Stimulated activated naive CD8-positive, alpha-beta T cell treated with anti-CD3 and anti-CD28 coated beads, Interleukin-15, Interleukin-2, amounts not matched to agents 100 U/mL and 50 U/mL, for 24 hours (primary cell): ENCODE data around the gene UBP1.
"Not testable (repeated sequence)": the region's sequence is repeated elsewhere in the genome, so short reads cannot be mapped to it uniquely, and the experiment has no call there.

Experiments
- ATAC-seq: fragments of 150-1000 bp; cut with Tn5 transposase; one replicate; pipeline ENCODE4 v1.10.0; 2021
- DNase-seq: peaks from one replicate; pipeline ENCODE4 v3.0.0; 2021

Gene UBP1

DNA sequence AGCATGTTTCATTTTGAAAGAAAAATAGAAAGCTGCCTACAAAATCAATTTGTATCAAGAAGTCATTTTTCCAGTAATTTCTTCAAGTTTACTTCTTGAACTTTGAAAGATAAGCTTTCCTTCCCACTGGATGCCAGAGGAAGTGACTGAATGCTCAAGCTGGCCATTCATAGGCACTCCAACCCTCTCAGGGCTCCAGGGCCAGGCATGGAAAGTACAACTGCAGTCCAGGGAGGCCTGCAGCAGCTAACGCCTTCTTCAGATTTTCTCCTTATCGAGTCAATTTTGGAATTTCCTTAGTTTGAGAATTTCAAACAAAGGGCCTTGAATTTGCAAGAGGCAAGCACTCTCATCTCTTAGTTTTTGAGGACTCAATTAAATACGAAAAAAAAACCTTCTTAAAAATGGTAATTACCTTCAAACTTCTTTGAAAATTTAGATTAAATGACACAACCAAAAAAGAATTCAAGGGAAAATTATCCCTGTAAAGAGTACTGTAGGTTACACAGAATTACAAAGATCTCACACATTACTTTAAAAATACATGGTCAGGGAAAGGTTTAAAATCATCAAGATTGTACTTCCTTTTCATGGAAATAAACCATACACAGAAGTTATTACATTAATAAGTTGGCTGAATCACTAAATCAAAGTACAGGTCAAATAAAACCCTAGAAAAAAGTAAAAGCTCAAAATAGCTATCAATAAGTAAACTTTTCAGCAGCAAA lies 2.5 kb downstream of the UBP1 start:
- ATAC-seq (no peak), DNase-seq (no peak)

DNA sequence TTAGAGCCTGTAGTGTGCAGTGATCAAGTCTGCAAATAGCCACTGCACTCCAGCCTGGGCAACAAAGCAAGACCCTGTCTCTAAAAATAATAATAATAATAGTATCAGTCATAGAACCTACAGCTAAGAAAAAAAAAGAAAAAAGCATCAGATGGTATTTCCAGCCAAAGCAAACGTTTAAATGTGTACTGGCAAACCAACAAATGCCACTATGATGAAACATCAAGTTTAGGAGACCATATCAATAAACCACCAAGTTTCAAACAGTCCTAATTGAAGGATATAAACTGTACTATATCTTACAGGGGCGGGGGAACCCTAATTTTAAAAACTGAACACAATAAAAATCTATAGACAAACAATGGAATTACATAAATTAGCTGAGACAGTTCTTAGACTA lies 6.4 kb downstream of the UBP1 start:
- ATAC-seq = no peak
- no peak for DNase-seq

DNA sequence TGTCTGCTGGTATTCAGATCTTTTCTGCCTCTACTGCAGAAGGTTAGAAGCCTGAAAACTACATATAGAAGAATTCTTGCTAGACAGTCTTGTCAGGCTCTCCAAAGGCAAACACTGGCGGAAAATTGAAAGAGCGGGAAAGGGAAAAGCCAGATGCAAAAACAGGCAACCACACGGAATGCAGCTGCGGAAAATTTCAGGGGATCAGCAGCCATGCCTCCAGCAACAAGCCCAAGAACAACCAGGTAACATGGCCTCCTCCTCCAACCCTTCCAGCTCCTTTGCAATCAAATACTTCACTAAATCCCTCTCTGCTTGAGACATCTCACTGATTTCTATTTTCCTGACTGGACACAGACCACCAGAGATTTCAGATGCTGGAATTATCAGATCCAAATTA lies 9.6 kb downstream of the UBP1 start:
- ATAC-seq (no peak), DNase-seq (no peak)

DNA sequence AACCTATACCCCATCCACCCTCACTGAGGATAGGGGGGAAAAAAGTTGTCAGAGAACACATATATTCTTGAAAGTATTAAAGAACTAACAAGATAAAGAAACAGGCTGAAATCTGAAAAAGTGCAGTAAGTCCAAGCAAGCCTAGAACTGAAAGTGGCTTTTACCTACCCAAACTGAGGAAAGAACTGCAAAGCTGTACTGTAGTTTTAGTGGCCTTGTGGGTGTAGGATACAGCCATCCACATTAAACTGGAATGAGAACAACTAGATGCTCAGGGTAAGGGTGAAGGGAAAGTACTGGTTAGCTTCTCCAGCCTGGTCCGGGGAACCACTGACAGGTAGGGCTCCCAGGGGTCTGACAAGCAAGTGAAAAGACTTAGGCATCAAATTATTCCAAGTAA lies 10.1 kb downstream of the UBP1 start:
- DNase-seq (no peak), ATAC-seq (no peak)

DNA sequence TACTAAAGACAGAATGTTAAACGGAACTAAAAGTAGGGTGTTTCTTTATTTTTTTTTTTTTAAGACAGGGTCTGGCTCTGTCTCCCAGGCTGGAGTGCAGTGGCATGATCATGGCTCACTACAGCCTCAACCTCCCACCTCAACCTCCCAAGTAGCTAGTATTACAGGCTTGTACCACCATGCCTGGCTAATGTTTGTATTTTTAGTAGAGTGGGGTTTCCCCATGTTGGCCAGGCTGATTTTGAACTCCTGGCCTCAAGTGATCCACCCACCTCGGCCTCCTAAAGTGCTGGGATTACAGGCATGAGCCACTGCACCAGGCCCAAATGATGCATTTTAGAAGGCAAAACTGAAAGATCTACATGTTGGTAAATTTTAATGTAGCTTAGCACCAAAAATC lies 10.9 kb downstream of the UBP1 start:
- ATAC-seq, DNase-seq: not testable (repeated sequence)

DNA sequence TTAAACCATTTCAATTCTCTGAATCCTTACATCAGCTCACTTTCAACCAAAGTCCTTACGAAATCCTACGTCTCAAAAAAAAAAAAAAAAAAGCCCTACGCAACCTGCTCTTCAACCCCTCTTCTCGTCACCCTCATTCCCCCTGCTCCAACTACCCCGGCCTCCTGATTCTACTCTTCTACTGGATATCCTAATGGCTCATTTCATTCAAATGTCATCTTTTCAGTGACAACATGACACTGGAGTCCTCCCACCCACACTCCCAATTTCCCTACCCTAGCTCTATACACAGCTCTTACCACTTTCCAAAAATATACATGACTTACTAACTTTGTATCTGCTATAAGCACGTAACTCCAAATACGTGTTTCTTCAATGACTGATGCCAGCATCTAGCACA lies 11.5 kb downstream of the UBP1 start:
- ATAC-seq = no peak
- no peak for DNase-seq

DNA sequence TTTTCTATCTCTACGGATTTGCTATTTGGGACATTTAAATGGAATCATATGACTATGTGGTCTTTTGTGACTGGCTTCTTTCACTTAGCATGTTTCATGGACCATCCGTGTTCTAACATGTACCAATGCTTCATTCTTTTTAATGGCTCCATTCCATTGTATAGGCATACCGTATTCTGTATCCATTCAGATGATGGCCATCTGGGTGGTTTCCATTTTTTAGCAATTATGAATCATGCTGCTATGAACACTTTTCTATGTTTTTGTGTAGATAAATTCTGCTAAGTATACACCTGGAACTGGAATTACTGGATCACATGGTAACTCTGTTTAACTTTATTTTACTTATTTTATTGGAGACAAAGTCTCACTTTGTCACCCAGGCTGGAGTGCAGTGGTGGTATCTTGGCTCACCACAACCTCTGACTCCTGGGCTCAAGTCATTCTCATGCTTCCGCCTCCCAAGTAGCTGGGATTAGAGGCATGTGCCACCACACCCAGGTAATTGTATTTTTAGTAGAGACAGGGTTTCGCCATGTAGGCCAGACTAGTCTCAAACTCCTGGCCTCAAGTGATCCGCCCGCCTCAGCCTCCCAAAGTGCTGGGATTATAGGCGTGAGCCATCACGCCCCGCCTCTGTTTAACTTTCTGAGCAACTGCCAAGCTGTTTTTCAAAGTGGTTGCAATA lies 13.4 kb downstream of the UBP1 start:
- DNase-seq (no peak), ATAC-seq (no peak)

DNA sequence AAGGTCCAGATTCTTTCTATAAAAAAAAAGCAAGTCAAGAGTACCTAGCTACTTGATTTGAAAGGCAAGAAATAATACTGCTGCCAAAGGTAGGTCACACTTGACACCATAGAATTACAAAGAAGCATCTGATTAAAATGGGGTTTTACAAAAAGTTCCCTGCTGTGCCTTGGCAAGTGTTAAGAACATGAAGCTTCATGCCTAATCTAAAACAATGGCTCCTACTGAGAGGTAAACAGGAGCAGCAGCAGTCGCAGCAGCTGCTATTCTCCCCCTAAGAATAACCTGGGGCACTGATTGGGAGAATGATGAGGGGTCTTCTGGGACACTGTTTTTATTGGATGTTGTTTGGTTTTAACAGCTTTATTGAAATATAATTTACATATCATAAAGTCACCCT lies 14.1 kb downstream of the UBP1 start:
- ATAC-seq (no peak), DNase-seq (no peak)

DNA sequence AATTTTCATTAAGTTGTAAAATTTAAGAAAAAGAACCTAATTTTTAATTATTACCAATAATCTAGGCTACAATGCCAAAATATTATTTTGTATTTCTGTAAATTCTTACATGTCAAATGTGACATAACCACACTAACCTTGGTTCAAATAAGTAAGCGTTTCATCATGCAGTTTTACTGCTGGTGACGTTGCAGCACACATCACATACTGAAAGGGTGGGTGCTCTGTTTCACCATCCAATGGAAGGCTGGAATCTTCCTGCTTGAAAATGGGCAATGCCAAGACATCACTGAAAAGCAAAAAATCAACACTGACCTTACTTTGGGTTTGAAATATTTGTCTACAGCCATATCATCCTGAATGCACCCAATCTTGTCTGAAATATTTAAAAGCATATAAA lies 14.8 kb downstream of the UBP1 start:
- ATAC-seq = no peak
- DNase-seq = no peak

DNA sequence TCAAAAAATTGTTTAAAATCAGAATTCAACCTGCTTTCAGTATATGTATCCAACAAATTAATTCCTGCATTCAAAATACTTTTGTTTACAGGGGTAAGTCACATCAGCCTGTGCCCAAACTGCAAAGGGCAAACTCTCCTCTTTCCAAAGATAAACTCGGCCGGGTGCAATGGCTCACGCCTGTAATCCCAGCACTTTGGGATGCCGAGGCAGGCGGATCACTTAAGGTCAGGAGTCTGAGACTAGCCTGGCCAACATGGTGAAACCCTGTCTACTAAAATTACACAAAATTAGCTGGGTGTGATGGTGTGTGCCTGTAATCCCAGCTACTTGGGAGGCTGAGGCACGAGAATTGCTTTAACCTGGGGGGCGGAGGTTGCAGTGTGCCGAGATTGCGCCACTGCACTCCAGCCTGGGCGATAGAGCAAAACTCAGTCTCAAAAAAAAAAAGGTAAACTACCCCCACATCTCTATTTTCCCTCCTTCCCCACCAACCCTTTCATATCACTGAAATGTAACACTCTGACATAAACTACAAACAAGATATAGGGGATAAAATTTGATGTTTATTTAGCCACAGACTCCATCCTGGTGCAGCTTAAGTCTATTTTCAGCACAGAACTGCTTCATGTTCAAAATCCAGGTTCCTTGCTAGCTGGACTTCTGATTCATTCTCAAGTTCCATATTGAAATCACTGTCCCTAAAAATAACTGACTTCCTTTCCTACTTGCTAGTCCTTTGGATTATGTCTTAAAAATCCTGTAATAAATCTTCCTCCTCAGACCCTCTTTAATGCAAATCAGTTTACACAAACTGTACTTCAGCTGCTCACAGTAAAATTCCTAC lies 15.4 kb downstream of the UBP1 start:
- DNase-seq (no peak), ATAC-seq (no peak)

DNA sequence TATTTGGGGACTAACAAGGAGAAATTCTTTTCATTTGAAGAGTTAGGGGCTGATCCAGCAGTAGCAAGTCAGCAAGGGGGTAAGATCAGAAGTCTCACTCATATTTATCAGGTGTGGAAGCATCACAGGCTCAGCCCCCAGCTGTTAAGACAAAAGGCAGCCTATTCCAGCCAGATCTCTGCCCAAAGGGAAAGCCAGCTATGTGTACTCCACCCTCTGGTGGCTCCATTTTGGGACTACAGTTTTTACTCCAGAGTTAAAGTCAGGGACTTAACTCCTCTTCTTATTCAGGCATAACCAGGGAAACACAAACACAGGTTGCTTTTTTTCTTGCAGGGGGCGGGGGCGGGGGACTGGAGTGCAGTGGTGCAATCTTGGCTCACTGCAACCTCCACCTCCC lies 19.2 kb downstream of the UBP1 start:
- DNase-seq (no peak), ATAC-seq (no peak)

DNA sequence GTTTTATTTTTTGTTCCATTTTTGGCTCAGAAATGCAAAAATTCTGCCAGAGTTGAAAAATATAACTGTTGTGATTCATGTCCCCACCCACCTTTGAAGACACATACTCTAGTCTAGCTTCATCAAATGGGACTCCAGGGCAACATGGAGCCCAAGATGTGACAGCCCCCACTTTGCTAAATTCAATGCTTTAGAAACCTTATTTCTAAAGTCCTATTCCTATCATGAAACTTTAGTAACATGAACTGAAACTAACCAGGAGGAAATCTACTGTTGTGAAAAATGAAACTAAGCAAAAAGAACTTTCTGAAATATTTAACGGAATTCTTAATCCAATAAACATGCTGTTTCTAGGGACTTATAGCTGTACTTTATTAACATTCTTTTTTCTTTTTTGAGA lies 20.3 kb downstream of the UBP1 start:
- DNase-seq (no peak), ATAC-seq (no peak)

DNA sequence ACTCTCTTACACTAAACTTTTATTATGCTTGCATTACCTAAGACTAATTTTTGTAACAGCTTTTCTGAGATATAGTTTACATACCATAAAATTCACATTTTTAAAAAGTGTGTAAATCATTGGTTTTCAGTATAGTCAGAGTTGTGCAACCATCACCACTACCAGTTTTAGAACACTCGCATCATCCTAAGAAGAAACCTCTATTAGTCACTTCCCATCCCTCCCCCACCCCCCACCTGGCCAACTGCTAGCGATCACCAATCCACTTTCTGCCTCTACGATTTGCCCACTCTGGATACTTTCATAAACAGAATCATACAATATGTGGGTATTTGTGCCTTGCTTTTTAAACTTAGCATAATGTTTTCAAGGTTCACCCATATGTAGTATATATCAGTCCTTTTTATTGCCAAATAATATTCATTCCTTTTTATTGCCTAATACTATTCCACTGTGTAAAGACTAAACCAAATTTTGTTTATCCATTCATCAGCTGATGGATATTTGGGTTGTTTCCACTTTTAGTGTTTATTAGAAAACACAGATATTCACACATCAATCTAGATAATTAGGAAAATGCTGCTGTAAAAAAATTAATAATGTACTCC lies 23.0 kb downstream of the UBP1 start:
- ATAC-seq = peak; percentile 68

DNA sequence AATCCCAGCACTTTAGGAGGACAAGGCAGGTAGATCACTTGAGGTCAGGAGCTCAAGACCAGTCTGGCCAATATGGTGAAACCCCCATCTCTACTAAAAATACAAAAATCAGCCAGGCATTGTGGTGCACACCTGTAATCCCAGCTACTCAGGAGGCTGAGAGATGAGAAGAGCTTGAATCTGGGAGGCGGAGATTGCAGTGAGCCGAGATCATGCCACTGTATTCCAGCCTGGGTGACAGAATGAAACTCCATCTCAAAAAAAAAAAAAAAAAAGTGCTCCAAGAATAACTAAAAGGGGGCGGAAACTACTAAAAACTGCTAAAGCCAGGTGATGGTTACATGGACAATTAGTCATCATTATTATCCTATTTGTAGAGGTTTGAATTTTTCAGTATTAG lies 29.4 kb downstream of the UBP1 start:
- DNase-seq, ATAC-seq: not testable (repeated sequence)

More for the DNA sequence above, 23.0 kb downstream of the UBP1 start:
- no peak for DNase-seq

DNA sequence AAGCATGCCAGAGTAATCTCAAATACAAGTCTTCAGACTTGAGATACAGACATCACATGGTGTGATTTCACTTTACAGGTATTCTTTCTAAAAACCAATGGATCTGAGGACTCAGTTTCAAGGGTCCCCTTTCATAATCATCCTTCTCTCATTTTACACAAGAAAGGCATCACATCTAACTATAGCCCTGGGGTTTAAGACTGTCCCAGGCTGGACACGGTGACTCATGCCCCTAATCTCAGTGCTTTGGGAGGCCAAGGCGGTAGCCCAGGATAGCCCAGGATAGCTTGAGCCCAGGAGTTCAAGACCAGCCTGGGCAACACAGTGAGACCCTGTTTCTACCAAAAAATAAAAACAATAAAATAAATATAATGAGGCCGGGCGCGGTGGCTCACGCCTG lies 36.4 kb downstream of the UBP1 start:
- ATAC-seq = no peak

DNA sequence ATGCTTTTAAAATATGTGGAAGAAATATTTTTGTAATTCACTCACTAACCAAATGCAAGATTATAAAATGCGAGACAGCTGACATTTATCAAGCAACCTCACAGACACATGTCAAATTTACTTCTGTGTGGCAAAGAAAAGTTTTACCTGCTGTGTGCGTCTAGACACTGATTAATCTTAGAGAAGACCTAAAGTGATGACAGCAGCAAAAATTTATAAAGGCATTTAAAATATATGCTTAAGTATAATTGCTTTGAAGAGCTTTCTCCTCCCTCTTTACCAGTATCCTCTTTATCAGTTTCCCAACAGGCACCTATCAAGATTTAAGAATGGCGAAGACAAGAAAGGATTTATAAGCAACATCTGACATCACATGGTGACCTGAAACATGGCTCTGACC lies 37.3 kb downstream of the UBP1 start:
- no peak for ATAC-seq
- no peak for DNase-seq

More for the DNA sequence above, 36.4 kb downstream of the UBP1 start:
- DNase-seq = no peak

DNA sequence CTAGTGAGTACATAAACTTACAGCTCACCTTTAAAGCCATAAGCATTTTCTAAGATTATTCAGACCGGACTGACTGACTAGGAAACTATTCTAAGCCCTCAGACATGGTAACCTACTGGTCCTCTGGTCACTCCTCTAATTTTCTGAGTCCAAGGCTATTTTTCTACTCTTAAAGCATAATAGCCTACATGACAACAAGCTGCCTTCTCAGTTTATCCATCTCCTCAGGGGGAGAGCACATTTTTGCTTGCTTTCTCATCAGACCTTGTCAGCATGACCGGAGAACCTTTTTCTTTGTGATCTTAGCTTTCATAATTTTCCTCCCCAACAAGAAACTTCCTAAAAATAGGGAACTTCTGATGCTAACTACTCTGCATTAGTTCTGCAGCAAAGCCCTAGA lies 38.4 kb downstream of the UBP1 start:
- no peak for DNase-seq
- no peak for ATAC-seq

DNA sequence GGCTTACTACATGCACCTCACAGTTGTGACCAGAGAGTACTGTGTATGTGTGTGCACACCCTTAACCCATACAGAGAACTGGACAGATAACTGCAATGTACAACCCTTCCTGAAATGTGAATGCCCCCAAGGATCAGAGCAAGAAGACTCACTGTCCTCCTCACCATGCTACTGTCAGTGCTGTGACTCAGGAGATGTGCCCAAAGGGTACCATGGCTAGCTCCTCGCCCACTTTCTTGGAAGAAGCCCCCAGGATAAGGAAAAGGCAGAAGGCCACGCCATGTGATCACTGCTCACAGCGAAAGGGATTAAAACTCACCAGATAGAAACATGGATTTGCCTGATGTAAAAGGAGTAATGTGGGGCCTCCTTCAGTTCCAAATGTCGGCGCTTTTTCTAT lies 41.8 kb downstream of the UBP1 start:
- ATAC-seq = no peak
- DNase-seq = no peak

DNA sequence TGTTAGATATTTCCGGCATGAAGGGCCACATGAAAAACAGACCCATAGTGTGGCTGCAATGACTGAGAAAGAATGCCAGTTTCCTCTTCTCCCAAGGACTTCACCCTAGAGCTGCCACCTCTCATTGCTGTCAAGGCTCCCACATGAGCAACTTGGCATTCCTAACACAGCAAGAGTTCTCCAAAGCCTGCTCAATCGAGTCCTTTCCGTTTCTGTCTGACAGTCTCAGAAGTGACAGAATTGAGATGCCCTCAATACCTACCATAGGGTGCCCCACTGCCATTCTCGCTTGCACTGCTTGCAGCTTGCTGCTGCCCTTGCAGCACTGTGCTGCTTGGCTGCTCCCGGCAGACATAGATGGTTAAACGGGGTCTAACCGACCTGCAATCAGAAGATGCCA lies 44.3 kb downstream of the UBP1 start:
- no peak for ATAC-seq
- no peak for DNase-seq

DNA sequence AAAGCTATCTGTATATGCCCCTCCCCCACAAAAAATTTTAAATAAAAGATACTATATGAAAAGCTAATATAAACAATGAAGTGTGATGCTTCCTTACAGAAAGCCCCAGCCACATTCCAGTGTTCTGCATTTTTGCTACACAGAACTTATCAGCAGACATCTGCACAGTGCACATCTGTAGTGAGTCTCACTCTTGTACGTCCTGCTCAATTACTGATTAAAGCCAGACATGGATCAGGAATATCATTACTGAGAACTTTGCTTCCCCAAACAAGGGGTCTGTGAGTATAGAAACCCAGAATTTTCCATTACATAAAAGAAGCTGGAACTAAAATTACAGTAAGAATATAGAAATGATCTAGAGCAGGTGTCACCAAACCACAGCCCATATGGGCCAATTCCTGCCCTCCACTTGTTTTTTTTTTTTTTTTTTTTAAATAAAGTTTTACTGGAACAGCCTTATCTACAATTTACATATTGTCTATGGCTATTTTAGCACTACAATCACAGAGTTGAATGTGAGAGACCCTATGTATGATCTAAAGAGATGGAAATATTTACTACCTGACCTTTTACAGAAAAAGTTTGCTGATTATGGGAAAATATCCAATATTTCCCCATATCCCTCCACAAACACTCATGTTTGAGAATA lies 45.7 kb downstream of the UBP1 start:
- ATAC-seq (no peak), DNase-seq (no peak)

DNA sequence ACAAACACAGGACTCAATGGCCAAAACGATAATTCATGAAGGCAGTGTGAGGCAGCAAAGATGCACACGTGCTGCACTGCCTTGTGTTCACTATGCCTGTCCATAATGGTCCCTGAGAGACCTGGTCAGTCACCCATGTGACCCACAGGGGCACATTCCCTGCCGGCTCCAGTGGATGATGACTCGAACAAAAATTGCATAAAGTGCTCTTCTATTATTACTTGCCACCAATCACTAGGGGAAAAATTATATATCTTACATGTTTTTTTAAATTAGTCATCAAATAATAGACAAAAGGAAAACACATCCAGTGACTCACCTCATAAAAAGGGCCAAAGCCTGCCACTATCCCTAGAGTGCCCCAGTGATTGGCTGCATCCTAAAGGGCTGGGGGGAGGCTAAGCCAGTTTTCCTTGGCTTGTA lies 47.5 kb downstream of the UBP1 start:
- DNase-seq (no peak), ATAC-seq (no peak)

DNA sequence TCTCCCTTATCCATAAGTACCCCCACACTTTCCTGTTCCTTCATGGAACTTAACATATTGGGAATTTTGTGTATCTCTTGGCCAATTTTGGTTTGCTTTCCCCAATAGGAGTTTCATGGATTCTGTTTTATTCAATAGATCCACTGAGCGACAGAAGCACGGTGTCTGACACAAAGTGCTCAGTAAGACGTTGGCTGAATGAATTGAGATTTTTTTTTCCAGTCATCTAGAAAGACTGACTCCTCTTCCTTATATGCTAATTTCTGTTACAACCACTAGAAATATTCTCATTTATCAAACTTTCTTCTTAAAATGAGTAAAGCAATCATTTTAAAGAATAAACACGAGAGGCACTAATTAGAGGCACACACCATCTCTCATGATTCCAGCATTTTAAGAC lies 48.1 kb downstream of the UBP1 start:
- ATAC-seq (no peak), DNase-seq (no peak)
